Smooth muscle cell (in vitro differentiated cells): Measurements from ENCODE around the gene CCM2. TPM values are rescaled to one million over a fixed set of nuclear protein-coding genes. Genes with fewer than 3 reads are reported as not detected.

Experiments used
- DNase-seq: peaks from one replicate; lab custom pipeline; 2025; ENCODE audit not compliant: unreplicated experiment; lab: John Stamatoyannopoulos, UW
- H2AFZ ChIP-seq: fragments of 200-600 bp; sonication (generic); 2 replicates; pipeline ENCODE4 v1.6.0; 2016; ENCODE audit warnings: antibody characterized with exemption, low read depth, mild to moderate bottlenecking
- H3F3A ChIP-seq: fragments of 200-600 bp; sonication (generic); 2 replicates; pipeline ENCODE4 v1.6.0; 2017; ENCODE audit warnings: antibody characterized with exemption, low read depth
- H3K27ac ChIP-seq: fragments of 200-600 bp; sonication (generic); 2 replicates; pipeline ENCODE4 v1.5.1; 2016; ENCODE audit warnings: low read depth, mild to moderate bottlenecking
- H3K27me3 ChIP-seq: fragments of 200-600 bp; sonication (generic); 2 replicates; pipeline ENCODE4 v1.6.1; 2016; ENCODE audit warnings: low read depth, mild to moderate bottlenecking
- H3K36me3 ChIP-seq: fragments of 200-600 bp; sonication (generic); 2 replicates; pipeline ENCODE4 v1.5.1; 2016; ENCODE audit warnings: low read depth
- H3K4me1 ChIP-seq: fragments of 200-600 bp; sonication (generic); 2 replicates; pipeline ENCODE4 v1.5.1; 2016; ENCODE audit warnings: low read depth
- H3K4me2 ChIP-seq: fragments of 200-600 bp; sonication (generic); 2 replicates; pipeline ENCODE4 v1.6.0; 2016; ENCODE audit warnings: mild to moderate bottlenecking
- H3K4me3 ChIP-seq: fragments of 200-600 bp; sonication (generic); 2 replicates; pipeline ENCODE4 v1.5.1; 2016; ENCODE audit warnings: mild to moderate bottlenecking
- H3K79me2 ChIP-seq: fragments of 200-600 bp; sonication (generic); 2 replicates; pipeline ENCODE4 v1.6.0; 2016; ENCODE audit warnings: low read depth, mild to moderate bottlenecking
- H3K9ac ChIP-seq: fragments of 200-600 bp; sonication (generic); 2 replicates; pipeline ENCODE4 v1.6.0; 2016; ENCODE audit warnings: low read depth
- H3K9me3 ChIP-seq: fragments of 200-600 bp; sonication (generic); replicated peaks from 2 replicates; pipeline ENCODE4 v1.5.1; 2016; ENCODE audit warnings: low read depth
- H4K20me1 ChIP-seq: fragments of 200-600 bp; sonication (generic); 2 replicates; pipeline ENCODE4 v1.6.0; 2016; ENCODE audit warnings: low read depth
- WGBS: methylation state at CpG from one replicate; pipeline ENCODE4 v1.1.7; 2016; ENCODE audit warnings: low lambda C conversion rate; 5-methylcytosine and 5-hydroxymethylcytosine counted together
- polyA plus RNA-seq: library from polyadenylated mRNA; unstranded; fragments of >200 nt; fragmentation: Nextera tagmentation; extraction: Ambion mirVana; gene quantifications from 2 replicates; pipeline ENCODE4 v1.2.1, GENCODE V29; 2016
- total RNA-seq: library from RNA; depleted of rRNA; stranded (reverse); fragments of >200 nt; gene quantifications from 2 replicates; pipeline ENCODE4 v1.2.3, GENCODE V29; 2014
- TF ChIP-seq, protein P1 (sequence below): fragments of 200-600 bp; sonication (generic); IDR thresholded peaks from 2 replicates; pipeline ENCODE4 v1.5.1; 2017; ENCODE audit warnings: borderline replicate concordance, mild to moderate bottlenecking, antibody characterized with exemption; ENCODE audit not compliant: insufficient read depth, poor library complexity, severe bottlenecking

CCM2 gene
- total and polyA plus RNA-seq, 2 experiments from 2014 or later = 32.6 to 85.5 TPM

GRCh38 chr7:44963364-44964290 is 36.4 kb upstream of the CCM2 start:
- Histone ChIP-seq H3F3A (no peaks in the 10 kb centered on the region), H3K9me3 (no peaks in the 10 kb centered on the region), H3K9ac (no peak overlapping the region), H3K4me1 (no peaks in the 10 kb centered on the region), H3K79me2 (no peaks in the 10 kb centered on the region), H3K27me3 (peaks cover 26% of the 10 kb centered on the region), H3K4me3 (no peak overlapping the region), H3K36me3 (no peaks in the 10 kb centered on the region), H4K20me1 (no peaks in the 10 kb centered on the region), H3K27ac (no peak overlapping the region), H3K4me2 (peak overlapping the region; percentile 86), H2AFZ (no peak overlapping the region)
- TF ChIP-seq, protein P1, sequence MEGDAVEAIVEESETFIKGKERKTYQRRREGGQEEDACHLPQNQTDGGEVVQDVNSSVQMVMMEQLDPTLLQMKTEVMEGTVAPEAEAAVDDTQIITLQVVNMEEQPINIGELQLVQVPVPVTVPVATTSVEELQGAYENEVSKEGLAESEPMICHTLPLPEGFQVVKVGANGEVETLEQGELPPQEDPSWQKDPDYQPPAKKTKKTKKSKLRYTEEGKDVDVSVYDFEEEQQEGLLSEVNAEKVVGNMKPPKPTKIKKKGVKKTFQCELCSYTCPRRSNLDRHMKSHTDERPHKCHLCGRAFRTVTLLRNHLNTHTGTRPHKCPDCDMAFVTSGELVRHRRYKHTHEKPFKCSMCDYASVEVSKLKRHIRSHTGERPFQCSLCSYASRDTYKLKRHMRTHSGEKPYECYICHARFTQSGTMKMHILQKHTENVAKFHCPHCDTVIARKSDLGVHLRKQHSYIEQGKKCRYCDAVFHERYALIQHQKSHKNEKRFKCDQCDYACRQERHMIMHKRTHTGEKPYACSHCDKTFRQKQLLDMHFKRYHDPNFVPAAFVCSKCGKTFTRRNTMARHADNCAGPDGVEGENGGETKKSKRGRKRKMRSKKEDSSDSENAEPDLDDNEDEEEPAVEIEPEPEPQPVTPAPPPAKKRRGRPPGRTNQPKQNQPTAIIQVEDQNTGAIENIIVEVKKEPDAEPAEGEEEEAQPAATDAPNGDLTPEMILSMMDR = no peak
- 93% methylated on average over 24 of the region's 24 CpGs for WGBS
- DNase-seq = no peak

- no peak overlapping the region for H3K4me3 ChIP-seq
- no peaks in the 10 kb centered on the region for H3K4me1 ChIP-seq
- 74% methylated on average over 7 of the region's 7 CpGs for WGBS
- H4K20me1 ChIP-seq = no peaks in the 10 kb centered on the region
- TF ChIP-seq, protein P1 = peak; percentile 13
- no peaks in the 10 kb centered on the region for H3F3A ChIP-seq
- peaks cover 26% of the 10 kb centered on the region for H3K27me3 ChIP-seq
- no peak overlapping the region for H3K4me2 ChIP-seq
- no peaks in the 10 kb centered on the region for H3K36me3 ChIP-seq
- no peak overlapping the region for H2AFZ ChIP-seq
- H3K9ac ChIP-seq = no peak overlapping the region
- no peaks in the 10 kb centered on the region for H3K79me2 ChIP-seq
- no peak overlapping the region for H3K27ac ChIP-seq
- no peak for DNase-seq
- no peaks in the 10 kb centered on the region for H3K9me3 ChIP-seq
These were observed 35.6 kb upstream of the CCM2 start for GRCh38 chr7:44964384-44964830.

GRCh38 chr7:44964831-44965440 is 35.1 kb upstream of the CCM2 start:
- Histone ChIP-seq H3K79me2 (no peaks in the 10 kb centered on the region), H3K36me3 (no peaks in the 10 kb centered on the region), H3F3A (no peaks in the 10 kb centered on the region), H3K4me1 (no peaks in the 10 kb centered on the region), H2AFZ (no peak overlapping the region), H3K27ac (no peak overlapping the region), H4K20me1 (no peaks in the 10 kb centered on the region), H3K4me2 (no peak overlapping the region), H3K9me3 (no peaks in the 10 kb centered on the region), H3K4me3 (no peak overlapping the region), H3K27me3 (peaks cover 24% of the 10 kb centered on the region), H3K9ac (no peak overlapping the region)
- TF ChIP-seq, protein P1 = no peak
- no peak for DNase-seq
- 91% methylated on average over 13 of the region's 13 CpGs for WGBS
